ENCODE measurements around the gene HS6ST3. TPM values are rescaled to one million over a fixed set of nuclear protein-coding genes. Genes with fewer than 3 reads are reported as not detected.

Gene HS6ST3
- total and polyA plus RNA-seq, 2 donors (not counting 1 experiment from before 2014, with no cell fraction given): not detected

DNA sequence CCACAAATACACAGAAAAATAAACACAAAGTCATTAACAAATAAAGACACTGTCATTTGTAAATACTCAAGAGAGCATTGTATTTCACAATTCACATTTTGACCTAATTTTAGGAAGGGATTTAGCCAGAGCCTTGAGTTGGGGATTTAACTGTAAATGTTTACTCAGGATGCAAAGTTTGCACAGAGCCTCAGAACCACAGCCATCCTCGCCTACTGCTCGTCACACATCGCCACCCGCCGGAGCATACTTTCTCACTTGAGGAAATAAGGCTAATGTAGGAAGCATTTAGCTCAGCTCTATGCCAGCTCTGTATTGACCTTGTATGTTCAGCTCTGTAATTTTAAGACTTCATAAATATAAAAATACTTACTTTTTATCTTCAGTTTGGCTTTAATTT, 461.6 kb downstream of the HS6ST3 start:
- Histone ChIP-seq H3K27me3 (ENCODE audit: control insufficient read depth, insufficient read depth, low read length) (no peaks in the 10 kb centered on the region), H3K79me2 (ENCODE audit: control insufficient read depth, insufficient read depth, low read length) (no peaks in the 10 kb centered on the region), H2AFZ (ENCODE audit: low read length) (no peak overlapping the region), H3K27ac (ENCODE audit: insufficient read depth, low read length) (no peak overlapping the region), H3K4me3 (replicated peaks in 1 of 4; ENCODE audit: control extremely low read depth in 1 of 4, insufficient read depth in 1 of 4, low read depth in 3 of 4, low read length in 4 of 4) (no peak overlapping the region), H3K36me3 (ENCODE audit: control insufficient read depth, insufficient read depth, low read length) (no peaks in the 10 kb centered on the region), H3K4me1 (ENCODE audit: control insufficient read depth, extremely low read depth, insufficient read depth, low read length) (no peaks in the 10 kb centered on the region), H3K4me2 (ENCODE audit: extremely low read depth, insufficient read depth, low read length) (no peak overlapping the region), H4K20me1 (ENCODE audit: control insufficient read depth, extremely low read depth, insufficient read depth, low read length) (no peaks in the 10 kb centered on the region), H3K9ac (ENCODE audit: insufficient read depth, low read length) (no peak overlapping the region), H3K9me3 (ENCODE audit: control insufficient read depth, insufficient read depth, low read depth, low read length) (no peaks in the 10 kb centered on the region)
- TF ChIP-seq, protein P1, sequence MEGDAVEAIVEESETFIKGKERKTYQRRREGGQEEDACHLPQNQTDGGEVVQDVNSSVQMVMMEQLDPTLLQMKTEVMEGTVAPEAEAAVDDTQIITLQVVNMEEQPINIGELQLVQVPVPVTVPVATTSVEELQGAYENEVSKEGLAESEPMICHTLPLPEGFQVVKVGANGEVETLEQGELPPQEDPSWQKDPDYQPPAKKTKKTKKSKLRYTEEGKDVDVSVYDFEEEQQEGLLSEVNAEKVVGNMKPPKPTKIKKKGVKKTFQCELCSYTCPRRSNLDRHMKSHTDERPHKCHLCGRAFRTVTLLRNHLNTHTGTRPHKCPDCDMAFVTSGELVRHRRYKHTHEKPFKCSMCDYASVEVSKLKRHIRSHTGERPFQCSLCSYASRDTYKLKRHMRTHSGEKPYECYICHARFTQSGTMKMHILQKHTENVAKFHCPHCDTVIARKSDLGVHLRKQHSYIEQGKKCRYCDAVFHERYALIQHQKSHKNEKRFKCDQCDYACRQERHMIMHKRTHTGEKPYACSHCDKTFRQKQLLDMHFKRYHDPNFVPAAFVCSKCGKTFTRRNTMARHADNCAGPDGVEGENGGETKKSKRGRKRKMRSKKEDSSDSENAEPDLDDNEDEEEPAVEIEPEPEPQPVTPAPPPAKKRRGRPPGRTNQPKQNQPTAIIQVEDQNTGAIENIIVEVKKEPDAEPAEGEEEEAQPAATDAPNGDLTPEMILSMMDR (conservative IDR thresholded peaks at IDR 0.05 in 1 of 2, IDR thresholded peaks at IDR 0.05 in 1 of 2; ENCODE audit: low read depth in 1 of 2, low read length in 2 of 2): no peak
- TF ChIP-seq EZH2 (IDR thresholded peaks at IDR 0.05; ENCODE audit: low read length, missing control alignments): no peak
- peak in 1 of 2 donors; percentile 1 for DNase-seq (ENCODE audit: low read depth in 2 of 2)

DNA sequence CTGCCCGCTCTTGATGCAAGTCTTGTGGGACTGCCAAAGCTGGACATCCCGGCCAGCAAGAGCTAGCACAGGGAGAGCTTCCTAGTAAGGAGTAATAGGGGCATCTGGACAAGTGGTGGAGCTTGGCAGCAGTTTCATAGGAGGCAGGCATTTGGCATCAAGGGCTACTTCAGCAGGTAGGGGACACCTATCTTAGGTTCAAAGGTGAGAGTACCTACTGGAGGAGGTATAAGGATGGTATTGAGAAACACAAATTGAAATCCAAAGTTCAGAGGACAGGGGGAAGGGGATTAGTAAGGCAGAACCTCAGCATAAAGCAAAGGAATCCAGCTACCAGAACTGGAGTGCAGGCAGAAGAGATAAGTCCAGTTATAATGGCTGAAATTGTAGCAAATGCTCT, 462.7 kb downstream of the HS6ST3 start:
- no peak overlapping the region for H3K27ac ChIP-seq (ENCODE audit: insufficient read depth, low read length)
- no peak overlapping the region for H3K9ac ChIP-seq (ENCODE audit: insufficient read depth, low read length)
- no peak overlapping the region for H3K4me2 ChIP-seq (ENCODE audit: extremely low read depth, insufficient read depth, low read length)
- H3K9me3 ChIP-seq (ENCODE audit: control insufficient read depth, insufficient read depth, low read depth, low read length): no peaks in the 10 kb centered on the region
- DNase-seq (ENCODE audit: low read depth in 2 of 2): no peak
- TF ChIP-seq EZH2 (IDR thresholded peaks at IDR 0.05; ENCODE audit: low read length, missing control alignments): no peak
- TF ChIP-seq, protein P1 (conservative IDR thresholded peaks at IDR 0.05 in 1 of 2, IDR thresholded peaks at IDR 0.05 in 1 of 2; ENCODE audit: low read depth in 1 of 2, low read length in 2 of 2): no peak
- no peaks in the 10 kb centered on the region for H3K4me1 ChIP-seq (ENCODE audit: control insufficient read depth, extremely low read depth, insufficient read depth, low read length)
- H2AFZ ChIP-seq (ENCODE audit: low read length): no peak overlapping the region
- no peaks in the 10 kb centered on the region for H4K20me1 ChIP-seq (ENCODE audit: control insufficient read depth, extremely low read depth, insufficient read depth, low read length)
- no peaks in the 10 kb centered on the region for H3K36me3 ChIP-seq (ENCODE audit: control insufficient read depth, insufficient read depth, low read length)
- no peak overlapping the region for H3K4me3 ChIP-seq (replicated peaks in 1 of 4; ENCODE audit: control extremely low read depth in 1 of 4, insufficient read depth in 1 of 4, low read depth in 3 of 4, low read length in 4 of 4)
- H3K79me2 ChIP-seq (ENCODE audit: control insufficient read depth, insufficient read depth, low read length): no peaks in the 10 kb centered on the region
- H3K27me3 ChIP-seq (ENCODE audit: control insufficient read depth, insufficient read depth, low read length): no peaks in the 10 kb centered on the region

DNA sequence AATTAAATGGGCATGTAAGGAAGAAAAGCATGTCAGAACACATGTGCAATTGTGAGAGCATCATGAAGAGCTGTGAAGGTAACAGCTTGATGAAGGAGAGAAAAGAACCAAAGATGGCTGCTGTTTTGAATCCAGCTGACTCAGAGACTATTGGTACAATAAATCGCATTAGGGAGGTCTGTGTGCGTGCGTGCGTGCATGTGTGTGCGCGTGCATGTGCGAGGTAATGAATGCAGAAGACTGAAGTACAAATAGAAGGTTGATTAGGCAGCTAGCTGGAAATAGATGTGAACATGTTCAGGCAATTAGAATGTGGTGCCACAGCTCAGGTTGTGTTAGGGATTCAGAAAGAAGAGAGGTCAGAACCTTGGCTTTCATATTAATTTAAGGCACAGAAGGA, 463.9 kb downstream of the HS6ST3 start:
- no peak for DNase-seq (ENCODE audit: low read depth in 2 of 2)
- Histone ChIP-seq H3K27me3 (ENCODE audit: control insufficient read depth, insufficient read depth, low read length) (no peaks in the 10 kb centered on the region), H3K4me1 (ENCODE audit: control insufficient read depth, extremely low read depth, insufficient read depth, low read length) (no peaks in the 10 kb centered on the region)

More for the DNA sequence above, 463.9 kb downstream of the HS6ST3 start:
- Histone ChIP-seq H3K4me2 (ENCODE audit: extremely low read depth, insufficient read depth, low read length) (no peak overlapping the region), H3K79me2 (ENCODE audit: control insufficient read depth, insufficient read depth, low read length) (no peaks in the 10 kb centered on the region), H2AFZ (ENCODE audit: low read length) (no peak overlapping the region), H3K9ac (ENCODE audit: insufficient read depth, low read length) (no peak overlapping the region), H3K27ac (ENCODE audit: insufficient read depth, low read length) (no peak overlapping the region), H3K9me3 (ENCODE audit: control insufficient read depth, insufficient read depth, low read depth, low read length) (no peaks in the 10 kb centered on the region), H3K4me3 (replicated peaks in 1 of 4; ENCODE audit: control extremely low read depth in 1 of 4, insufficient read depth in 1 of 4, low read depth in 3 of 4, low read length in 4 of 4) (no peak overlapping the region), H3K36me3 (ENCODE audit: control insufficient read depth, insufficient read depth, low read length) (no peaks in the 10 kb centered on the region), H4K20me1 (ENCODE audit: control insufficient read depth, extremely low read depth, insufficient read depth, low read length) (no peaks in the 10 kb centered on the region)
- TF ChIP-seq, protein P1 (conservative IDR thresholded peaks at IDR 0.05 in 1 of 2, IDR thresholded peaks at IDR 0.05 in 1 of 2; ENCODE audit: low read depth in 1 of 2, low read length in 2 of 2): no peak
- TF ChIP-seq EZH2 (IDR thresholded peaks at IDR 0.05; ENCODE audit: low read length, missing control alignments): no peak
